Middle frontal gyrus (tissue), 1 donor: ENCODE measurements around the gene ZBED1.
"Not testable (repeated sequence)": the region's sequence is repeated elsewhere in the genome, so short reads cannot be mapped to it uniquely, and the experiment has no call there.

Source experiments
- DNase-seq: peaks from one replicate; pipeline ENCODE4 v3.0.0-alpha.2; 2015; ENCODE audit warnings: low spot score; ENCODE audit errors: extremely low spot score

The ZBED1 gene

DNA sequence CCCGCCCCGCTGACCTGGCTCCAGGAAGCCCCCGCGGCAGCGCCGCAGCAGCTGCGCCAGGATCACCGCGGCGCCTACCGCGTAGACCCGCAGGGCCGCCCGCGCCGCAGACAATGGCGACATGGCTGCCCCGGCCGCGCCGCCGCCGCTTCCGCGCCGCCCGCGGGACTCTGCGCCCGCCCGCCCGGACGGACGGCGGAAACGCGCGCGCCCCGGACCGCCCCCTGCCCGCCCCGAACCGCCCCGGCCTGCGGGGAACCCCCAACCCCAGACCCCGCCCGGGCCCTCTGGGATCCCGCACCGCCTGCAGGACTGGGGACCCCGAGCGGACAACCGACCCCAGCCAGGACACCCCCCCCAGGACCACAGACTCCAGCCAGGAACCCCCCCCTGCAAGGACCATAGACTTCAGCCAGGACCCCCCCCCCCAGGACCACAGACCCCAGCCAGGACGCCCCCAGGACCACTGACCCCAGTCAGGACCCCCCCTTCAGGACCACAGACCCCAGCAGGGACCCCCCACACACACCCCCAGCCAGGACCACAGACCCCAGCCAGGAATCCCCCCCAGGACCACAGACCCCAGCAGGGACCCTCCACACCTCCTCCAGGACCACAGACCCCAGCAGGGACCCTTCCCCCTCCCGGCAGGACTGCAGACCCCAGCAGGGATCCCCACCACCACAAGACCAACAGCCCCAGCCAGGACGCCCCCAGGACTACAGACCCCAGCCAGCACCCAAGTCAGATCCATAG, at the start of gene ZBED1, which contains the start of gene DHRSX:
ZBED1 (minus strand) TSS at position 174 of the 756 bp plus-strand sequence. CDS start 10,257 bp downstream, outside the sequence.
DHRSX (minus strand) TSS at position 174 of the 756 bp plus-strand sequence; CDS start at position 123, 51 bp downstream.
- DNase-seq: no peak

DNA sequence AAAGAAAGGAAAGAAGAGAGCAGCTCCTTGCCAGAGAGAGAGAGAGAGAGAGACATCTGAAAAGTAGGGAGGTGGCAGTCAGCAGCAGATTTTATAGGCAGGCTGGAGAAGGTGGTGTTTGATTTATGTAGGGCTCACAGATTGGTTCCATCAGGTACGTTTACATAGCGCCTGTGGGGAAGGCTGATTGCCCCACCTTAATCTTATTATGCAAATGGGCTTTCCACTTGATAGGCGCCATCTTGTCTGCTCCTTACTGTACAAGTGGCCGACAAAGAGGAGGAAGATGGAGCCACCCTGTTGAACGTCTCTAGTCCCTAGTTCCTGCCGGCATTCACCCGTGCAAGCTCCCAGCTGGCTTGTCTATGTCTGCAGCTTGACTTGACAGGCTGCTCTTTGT, 49.1 kb upstream of the ZBED1 start:
- no peak for DNase-seq

DNA sequence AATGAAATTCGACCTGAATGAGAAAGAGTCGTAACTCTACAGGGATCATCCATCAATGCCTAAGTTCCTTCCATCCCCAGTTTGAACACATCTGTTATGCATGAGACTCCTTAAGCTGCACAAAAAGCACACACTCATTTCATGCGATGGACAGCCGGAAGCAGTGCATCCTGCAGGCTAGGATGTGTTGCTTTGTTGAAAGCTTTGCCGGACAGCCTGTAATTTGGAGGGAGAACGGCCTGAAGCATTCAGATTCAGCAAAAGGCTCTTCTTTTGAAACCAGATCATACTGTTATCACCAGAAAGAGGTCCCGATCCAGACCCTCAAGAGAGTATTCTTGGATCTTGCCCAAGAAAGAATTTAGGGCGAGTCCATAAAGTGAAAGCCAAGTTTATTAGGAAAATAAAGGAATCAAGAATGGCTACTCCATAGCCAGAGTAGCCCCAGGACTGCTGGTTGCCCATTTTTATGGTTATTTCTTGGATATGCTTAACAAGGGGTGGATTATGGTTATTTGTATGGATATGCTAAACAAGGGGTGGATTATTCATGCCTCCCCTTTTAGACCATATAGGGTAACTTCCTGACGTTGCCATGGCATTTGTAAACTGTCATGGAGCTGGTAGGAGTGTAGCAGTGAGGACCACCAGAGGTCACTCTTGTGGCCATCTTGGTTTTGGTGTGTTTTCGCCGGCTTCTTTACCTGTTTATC, 48.1 kb upstream of the ZBED1 start:
- no peak for DNase-seq

DNA sequence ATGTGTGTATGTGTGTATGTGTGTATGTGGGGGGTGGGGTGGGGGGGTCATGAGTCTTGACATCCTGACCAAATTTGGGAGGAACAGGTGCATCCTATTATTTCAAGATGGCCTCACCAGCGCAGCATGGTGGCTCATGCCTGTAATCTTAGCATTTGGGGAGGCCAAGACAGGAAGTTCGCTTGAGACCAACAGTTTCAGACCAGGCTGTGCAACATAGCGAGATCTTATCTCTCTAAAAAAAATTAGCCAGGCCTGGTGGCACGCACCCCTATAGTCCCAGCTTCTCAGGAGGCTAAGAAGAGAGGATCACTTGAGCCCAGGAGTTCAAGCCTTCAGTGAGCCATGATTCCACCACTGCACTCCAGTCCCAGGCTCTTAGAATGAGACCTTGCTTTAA, 47.0 kb upstream of the ZBED1 start:
- DNase-seq: no peak

DNA sequence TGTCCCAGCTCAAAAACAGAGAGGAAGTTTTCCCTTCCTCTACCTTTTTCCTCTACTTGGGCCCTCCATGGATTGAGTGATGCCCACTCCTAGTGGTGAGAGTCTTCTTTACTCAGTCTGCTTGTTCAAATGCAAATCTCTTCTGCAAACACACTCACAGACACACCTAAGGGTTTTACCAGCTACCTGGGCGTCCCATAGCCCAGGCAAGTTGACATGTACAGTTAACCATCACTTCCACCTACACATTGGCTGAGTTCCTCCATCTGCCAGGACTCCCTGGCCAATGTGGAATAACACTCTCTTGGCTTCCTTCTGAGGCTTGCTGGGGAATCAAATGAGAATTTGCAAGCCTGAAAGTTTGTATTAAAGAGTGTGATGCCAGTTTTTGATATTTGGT, 45.7 kb upstream of the ZBED1 start:
- DNase-seq: no peak

DNA sequence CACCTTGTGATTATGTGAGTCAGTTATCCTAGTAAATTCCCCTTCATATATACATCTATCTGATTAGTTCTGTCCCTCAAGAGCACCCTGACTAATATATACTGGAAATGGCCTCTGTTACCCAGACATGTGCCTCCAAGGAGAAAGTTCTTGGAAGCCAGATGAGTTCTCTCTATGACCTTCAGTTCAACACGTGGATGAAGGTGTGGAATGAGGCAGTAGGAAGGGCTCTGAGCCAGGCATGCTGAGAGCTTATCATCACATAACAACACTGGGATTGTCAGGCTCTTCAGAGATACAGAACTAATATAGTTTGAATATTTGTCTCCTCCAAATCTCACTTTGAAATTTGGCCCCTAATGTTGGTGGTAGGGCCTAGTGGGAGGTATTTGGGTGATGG, 44.4 kb upstream of the ZBED1 start:
- DNase-seq: no peak

DNA sequence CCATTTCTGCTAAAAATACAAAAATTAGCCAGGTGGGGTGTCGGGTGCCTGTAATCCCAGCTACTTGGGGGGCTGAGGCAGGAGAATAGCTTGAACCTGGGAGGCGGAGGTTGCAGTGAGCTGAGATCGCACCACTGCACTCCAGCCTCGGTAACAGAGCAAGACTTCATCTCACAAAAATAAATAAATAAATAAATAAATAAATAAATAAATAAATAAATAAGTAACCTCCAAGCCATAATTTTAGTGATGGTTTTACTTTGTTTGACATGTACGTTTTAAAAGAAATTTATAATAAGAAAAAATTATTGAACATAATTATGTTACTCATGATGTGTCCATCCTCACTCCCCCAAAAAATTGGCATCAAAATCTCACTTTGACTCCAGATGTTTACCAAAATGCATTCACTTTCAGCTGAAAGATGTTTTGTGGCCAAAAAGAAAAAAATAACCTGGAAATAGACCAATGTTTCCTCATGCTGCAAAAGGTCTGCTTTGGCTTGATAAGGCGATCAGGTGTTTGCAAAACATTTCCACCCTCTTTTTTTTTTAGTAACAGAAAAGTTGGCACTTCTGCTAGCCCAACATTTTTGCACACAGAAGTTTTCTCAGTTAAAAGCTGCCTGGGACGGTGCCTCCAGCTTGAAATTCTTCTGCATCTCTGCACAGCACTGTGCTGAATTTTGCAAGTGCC, 42.2 kb upstream of the ZBED1 start:
- DNase-seq: no peak

DNA sequence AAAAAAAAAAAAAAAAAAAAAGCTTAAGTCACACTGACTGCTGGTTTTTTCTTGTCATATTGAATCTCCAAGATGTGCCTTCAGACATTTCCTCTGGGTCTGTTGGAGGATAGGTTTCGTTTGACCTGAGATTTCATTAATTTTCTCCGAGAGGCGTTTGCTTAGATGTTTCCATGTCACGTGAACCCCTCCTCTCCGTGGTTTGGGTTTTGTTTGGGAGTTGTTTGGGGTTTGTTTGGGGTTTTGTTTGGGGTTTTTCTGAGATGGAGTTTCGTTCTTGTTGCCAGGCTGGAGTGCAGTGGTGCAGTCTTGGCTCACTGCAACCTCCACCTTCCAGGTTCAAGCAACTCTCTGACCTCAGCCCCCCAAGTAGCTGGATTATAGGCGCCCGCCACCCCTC, 40.8 kb upstream of the ZBED1 start:
- DNase-seq: no peak

DNA sequence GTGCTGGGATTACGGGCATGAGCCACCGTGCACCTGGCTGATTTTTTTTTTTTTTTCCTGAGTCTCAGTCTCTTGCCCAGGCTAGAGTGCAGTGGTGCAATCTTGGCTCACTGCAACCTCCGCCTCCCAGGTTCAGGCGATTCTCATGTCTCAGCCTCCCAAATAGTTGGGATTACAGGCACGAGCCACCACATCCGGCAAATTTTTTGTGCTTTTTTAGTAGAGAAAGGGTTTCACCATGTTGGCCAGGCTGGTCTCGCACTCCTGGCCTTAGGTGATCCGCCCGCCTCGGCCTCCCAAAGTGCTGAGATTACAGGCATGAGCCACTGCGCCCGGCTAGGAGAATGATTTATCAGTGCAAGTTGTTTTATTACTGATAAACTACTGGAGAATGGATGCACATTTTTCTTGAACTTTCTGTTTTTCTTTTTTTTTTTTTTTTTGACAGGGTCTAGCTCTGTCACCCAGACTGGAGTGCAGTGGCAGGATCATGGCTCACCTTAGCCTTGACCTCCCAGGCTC, 39.7 kb upstream of the ZBED1 start:
- no peak for DNase-seq

DNA sequence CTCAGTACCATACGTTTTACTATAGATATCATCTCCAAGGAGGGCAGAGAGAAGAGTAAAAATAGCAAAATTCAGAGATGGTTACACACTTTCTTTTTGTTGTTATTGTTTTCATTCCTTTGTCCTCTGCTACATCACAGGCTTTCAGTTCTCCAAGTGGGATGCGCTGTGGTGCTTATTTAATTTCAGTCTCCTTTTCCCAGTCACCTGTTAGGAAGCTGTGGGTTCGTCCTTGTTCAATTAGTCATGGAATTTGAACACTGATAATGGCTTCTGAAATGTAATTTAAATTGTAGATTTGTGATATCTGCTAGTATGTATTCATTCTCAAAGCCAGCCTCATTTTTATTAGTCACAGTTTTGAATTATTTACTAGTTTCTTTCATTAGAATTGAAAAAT, 38.8 kb upstream of the ZBED1 start:
- DNase-seq: no peak

DNA sequence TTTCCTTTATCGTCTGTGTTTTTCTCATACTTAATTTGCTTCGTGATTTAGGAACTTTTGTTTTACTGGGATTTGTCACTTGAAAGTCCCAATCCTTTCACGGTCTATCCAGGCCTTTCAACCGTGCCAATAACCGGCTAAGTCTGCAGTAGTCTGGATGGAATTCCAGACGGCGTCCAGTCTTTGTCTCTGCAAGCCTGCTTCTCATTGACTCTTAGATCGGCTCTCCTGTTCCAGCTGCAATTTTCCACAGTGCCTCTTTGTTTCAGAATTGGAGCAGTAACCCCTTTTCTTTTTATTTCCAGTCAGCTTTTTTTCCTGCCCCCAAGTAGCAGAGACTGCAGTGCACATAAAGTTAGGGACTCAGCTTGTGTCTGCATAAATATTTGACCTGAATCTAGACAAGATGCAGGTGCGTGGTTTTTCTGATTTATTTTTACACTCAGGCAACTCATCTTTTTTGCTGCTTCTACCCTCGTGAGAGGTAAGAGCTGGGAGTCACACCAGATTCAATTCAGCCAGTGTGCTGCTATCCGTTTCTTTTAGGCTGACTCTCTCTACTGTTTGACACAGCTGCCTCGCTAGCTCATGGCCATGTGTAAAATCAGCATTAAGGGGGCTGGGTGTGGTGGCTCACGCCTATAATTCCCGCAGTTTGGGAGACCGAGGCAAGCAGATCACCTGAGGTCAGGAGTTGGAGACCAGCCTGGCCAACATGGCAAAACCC, 37.4 kb upstream of the ZBED1 start:
- DNase-seq: peak; percentile 5

DNA sequence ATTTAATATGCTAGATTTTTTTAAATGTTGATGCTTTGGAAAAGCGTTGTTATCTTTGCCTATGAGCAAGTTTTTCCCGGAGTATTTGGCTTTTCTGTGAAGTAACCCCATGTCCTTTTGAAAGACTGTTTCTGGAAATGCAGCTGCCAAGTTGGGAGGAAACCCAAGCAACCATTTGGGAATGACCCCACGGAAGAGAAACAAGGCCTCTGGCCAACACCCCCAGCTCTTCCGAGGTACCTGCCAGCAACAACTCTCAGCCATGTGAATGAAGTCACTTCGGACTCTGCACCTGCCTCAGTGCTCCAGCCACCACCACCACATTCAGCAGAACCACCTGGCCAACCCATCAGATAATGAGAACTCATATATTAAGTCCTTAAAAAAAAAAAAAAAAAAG, 36.2 kb upstream of the ZBED1 start:
- DNase-seq: no peak

DNA sequence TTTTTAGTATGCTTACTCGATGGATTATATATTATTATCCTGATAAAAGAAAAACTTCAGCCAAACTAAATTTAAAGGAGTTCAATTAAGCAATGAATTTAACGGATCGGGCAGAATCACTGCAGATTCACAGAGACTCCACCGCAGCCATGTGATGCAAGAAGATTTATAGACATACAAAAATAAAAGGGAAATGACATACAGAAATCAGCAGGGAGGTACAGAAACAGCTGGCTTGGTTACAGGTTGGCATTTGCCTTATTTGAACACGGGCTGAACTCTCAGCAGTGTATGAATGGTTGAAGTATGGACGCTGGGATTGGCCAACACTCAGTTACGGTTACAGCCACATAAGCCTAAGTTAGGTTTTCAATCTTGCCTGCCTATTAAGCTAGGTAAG, 35.4 kb upstream of the ZBED1 start:
- no peak for DNase-seq

DNA sequence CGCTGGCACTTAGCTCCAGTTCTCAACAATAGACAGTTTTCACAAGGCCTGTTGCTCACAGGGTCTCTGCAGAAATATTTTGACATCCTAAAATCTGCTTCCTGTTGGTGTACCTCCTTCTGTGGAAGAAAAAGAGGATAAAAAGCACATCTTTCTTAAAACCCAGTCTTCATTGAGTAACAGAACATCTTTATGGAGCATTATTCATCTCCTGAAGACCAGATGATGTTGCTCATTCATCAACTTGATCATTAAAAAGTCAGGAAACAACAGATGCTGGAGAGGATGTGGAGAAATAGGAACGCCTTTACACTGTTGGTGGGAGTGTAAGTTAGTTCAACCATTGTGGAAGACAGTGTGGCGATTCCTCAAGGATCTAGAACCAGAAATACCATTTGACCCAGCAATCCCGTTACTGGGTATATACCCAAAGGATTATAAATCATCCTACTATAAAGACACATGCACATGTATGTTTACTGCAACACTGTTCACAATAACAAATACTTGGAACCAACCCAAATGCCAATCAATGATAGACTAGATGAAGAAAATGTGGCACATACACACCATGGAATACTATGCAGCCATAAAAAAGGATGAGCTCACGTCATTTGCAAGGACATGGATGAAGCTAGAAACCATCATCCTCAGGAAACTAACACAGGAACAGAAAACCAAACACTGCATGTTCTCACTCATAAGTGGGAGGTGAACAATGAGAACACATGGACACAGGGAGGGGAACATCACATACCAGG, 33.7 kb upstream of the ZBED1 start:
- DNase-seq: not testable (repeated sequence)

DNA sequence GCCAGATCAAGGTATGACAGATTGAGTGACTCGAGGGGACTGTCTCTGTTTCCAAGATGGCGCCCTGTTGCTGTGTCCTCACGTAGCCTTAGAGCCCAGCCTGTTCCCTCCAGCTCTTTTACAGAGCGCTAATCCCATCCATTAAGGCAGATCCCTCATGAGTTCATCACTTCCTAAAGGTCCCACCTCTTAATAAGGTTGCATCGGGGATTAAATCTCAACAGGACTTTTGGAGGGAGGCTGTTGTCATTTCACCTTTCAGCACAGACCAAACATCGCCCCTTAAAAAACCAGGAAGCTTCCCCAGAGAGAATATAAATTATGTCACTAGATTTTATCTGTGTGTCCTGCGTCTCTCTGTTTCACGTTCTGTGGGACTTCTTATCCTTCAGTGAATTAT, 32.6 kb upstream of the ZBED1 start:
- DNase-seq: no peak

DNA sequence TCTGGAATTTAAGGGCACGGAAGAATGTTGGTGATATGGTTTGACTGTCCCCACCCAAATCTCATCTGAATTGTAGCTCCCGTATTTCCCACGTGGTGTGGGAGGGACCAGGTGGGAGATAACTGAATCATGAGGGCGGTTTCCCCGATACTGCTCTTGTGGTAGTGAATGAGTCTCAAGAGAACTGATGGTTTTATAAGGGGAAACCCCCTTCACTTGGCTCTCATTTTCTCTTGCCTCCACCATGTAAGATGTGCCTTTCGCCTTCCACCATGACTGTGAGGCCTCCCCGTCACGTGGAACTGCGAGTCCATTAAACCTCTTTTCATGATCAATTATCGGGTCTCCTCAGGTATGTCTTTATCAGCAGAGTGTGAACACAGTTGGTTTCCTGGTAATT, 25.6 kb upstream of the ZBED1 start:
- DNase-seq: no peak

DNA sequence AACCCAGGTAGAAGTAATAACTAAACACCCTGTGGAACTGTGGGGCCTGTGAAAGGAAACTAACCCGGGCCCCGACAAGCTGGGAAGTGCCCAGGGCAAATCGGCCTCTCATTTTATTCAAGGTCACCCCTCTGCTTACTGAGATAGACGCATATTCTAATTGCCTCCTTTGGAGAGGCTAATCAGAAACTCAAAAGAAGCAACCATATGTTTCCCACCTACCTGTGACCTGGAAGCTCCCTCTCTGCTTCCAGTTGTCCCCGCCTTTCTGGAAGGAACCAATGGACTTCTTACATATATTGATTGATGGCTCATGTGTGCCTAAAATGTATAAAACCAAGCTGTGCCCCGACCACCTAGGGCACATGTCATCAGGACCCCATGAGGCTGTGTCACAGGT, 23.1 kb upstream of the ZBED1 start:
- no peak for DNase-seq

DNA sequence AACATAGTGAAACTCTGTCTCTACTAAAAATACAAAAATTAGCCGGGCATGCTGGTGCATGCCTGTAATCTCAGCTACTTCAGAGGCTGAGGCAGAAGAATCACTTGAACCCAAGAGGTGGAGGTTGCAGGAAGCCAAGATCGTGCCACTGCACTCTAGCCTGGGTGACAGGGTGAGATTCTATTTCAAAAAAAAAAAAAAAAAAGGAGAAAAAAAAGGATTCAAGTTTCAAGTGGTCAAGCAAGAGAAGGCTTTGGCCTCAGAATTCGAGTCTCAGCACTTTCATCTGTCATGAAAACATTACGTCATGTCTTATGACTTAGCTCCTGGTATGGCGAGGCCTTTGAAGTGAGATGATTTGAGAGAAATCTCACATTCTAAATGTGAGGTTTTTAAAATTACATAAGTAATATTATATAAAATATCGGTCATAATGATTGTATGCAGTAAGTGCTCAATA, 21.2 kb upstream of the ZBED1 start:
- no peak for DNase-seq

DNA sequence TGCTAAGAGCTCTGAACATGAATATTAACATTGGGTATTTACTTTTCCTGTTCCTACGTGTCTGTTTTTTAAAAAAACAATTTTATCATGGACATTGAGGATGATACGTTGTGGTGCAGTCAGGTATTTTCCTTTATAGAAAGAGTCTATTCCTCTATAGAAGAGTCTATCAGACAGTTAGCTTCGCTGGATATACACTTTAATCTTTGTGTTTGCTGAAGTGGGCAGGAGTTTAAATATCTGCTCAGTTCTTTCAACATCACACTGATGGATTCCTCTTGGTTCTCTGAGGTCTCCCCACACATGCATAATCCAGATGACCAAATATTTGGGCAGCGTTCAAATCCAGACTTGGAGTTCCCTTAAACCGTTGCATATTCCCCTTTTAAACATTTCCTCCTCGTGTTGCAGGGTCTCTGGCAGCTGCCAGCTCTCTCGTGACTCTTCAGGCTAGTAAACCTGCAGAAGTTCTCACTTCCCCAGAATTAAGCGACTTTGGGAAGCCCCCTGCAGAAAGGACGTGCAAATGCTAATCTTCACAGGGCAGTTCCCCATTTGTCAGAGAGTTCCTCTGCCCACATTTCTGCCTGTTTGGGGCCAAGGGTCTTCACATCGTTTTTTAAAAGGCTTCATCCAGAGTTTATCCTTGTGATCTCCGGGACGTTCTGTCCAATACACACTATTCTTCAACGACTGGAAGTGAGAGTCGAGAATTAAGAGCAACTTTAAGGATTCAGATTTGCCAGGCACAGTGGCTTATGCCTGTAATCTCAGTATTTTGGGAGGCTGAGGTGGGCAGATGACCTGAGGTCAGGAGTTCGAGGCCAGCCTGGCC, 20.5 kb upstream of the ZBED1 start:
- DNase-seq: no peak

DNA sequence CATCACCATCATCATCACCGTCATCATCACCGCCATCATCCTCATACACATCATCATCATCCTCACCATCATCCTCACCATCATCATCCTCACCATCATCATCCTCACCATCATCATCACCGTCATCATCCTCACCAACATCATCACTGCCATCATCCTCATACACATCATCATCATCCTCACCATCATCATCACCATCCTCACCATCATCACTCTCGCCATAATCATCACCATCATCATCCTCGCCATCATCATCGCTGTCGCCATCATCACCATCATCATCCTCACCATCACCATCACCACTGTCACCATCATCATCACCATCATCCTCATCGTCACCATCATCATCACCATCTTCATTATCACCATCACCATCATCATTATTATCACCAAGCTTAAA, 19.8 kb upstream of the ZBED1 start:
- no peak for DNase-seq
